ENCODE measurements around the gene ARRB2. TPM values are rescaled to one million over a fixed set of nuclear protein-coding genes. Genes with fewer than 3 reads are reported as not detected.
"Not testable (repeated sequence)": the region's sequence is repeated elsewhere in the genome, so short reads cannot be mapped to it uniquely, and the experiment has no call there.

The ARRB2 gene
- total RNA-seq, 1 donor from 2014 or later = 2.9 TPM

DNA sequence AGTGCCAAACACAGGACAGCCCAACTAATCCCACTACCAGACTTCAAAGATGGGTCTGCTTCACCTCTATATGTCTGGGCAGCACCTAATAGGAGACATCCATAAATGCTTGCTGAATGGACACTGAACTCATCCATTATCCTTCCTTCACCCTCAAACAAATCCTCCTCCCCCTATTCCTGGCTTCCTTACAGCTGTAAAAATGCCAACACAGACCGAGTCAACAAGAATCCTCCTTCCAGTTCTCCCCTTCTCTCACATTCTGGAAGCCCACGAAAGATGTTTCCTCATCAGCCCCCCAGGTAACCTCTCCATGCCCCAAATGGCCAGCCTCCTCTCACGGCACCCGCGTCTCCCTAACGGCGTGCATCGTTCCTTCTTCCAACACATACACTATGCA is 18.7 kb upstream of the ARRB2 start:
- H3K36me3 ChIP-seq (ENCODE audit: control insufficient read depth, insufficient read depth, low read length) = peaks cover 5% of the 10 kb centered on the region
- DNase-seq (ENCODE audit: low read depth) = no peak
- FAIRE-seq = no peak

DNA sequence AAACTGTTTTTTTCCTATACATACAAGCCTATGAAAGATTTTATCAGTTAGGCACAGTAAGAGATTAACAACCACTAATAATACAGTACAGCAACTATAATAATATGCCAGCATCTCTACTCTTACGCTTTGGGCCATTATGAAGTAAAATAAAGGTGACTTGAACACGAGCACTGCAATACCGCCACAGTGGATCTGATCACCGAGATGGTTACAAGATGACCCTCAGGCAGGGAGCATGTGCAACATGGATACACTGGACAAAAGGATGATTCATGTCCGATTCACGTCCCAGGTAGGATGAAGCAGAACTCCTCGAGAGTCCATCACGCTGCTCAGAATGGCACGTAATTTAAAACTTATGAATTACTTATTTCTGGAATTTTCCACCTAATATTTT is 17.0 kb upstream of the ARRB2 start:
- FAIRE-seq (peak; percentile 76), DNase-seq (ENCODE audit: low read depth) (no peak)
- no peak overlapping the region for H3K4me3 ChIP-seq (ENCODE audit: low read depth, low read length)
- H3K27me3 ChIP-seq (ENCODE audit: control insufficient read depth, insufficient read depth, low read length) = no peaks in the 10 kb centered on the region
- H3K36me3 ChIP-seq (ENCODE audit: control insufficient read depth, insufficient read depth, low read length) = peaks cover 3% of the 10 kb centered on the region
- TF ChIP-seq, protein P1, sequence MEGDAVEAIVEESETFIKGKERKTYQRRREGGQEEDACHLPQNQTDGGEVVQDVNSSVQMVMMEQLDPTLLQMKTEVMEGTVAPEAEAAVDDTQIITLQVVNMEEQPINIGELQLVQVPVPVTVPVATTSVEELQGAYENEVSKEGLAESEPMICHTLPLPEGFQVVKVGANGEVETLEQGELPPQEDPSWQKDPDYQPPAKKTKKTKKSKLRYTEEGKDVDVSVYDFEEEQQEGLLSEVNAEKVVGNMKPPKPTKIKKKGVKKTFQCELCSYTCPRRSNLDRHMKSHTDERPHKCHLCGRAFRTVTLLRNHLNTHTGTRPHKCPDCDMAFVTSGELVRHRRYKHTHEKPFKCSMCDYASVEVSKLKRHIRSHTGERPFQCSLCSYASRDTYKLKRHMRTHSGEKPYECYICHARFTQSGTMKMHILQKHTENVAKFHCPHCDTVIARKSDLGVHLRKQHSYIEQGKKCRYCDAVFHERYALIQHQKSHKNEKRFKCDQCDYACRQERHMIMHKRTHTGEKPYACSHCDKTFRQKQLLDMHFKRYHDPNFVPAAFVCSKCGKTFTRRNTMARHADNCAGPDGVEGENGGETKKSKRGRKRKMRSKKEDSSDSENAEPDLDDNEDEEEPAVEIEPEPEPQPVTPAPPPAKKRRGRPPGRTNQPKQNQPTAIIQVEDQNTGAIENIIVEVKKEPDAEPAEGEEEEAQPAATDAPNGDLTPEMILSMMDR (IDR thresholded peaks at IDR 0.05; ENCODE audit: insufficient read depth, low read length, severe bottlenecking) = no peak

More for the DNA sequence above, 18.7 kb upstream of the ARRB2 start:
- no peaks in the 10 kb centered on the region for H3K27me3 ChIP-seq (ENCODE audit: control insufficient read depth, insufficient read depth, low read length)
- TF ChIP-seq, protein P1 (IDR thresholded peaks at IDR 0.05; ENCODE audit: insufficient read depth, low read length, severe bottlenecking) = no peak
- no peak overlapping the region for H3K4me3 ChIP-seq (ENCODE audit: low read depth, low read length)

DNA sequence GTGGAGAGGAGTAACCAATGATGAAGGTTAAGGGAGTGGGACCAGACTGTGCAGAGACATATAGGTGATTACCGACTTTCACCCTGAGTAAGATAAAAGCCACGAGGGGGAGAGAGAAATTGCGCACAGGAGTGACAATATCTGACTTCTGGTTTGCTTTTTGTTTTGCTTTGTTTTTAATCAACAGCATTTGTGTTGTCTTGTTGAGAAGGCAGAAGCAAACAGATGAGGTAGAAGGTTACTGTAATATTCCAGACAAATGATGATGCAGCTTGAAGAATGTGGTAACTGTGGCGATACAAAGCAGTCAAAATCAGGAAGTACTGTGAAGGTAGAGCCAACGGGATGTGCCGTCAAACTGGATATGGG is 14.0 kb upstream of the ARRB2 start:
- Histone ChIP-seq H3K4me3 (ENCODE audit: low read depth, low read length) (no peak overlapping the region), H3K36me3 (ENCODE audit: control insufficient read depth, insufficient read depth, low read length) (peaks cover 1% of the 10 kb centered on the region), H3K27me3 (ENCODE audit: control insufficient read depth, insufficient read depth, low read length) (no peaks in the 10 kb centered on the region)
- TF ChIP-seq, protein P1 (IDR thresholded peaks at IDR 0.05; ENCODE audit: insufficient read depth, low read length, severe bottlenecking) = no peak
- DNase-seq (ENCODE audit: low read depth) = no peak
- FAIRE-seq = no peak

DNA sequence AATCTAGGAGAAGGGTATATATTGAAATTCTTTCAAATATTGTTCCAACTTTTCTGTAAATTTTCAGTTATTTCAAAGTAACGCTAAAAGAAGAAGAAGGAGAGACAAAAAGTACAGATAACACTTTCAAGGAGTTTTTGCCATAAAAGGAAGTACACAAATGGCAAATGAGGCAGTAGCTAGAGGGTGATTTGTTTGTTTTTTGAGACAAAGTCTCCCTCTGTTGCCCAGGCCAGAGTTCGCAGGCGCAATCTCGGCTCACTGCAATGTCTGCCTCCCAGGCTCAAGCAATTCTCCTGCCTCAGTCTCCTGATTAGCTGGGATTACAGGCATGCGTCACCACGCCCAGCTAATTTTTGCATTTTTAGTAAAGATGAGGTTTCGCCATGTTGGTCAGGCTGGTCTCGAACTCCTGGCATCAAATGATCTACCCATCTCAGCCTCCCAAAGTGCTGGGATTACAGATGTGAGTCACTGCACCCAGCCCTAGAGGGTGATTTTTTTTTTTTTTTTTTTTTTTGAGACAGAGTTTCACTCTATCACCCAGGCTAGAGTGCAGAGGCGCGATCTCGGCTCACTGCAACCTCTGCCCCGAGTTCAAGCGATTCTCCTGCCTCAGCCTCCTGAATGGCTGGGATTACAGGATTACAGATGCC is 10.9 kb upstream of the ARRB2 start:
- not testable (repeated sequence) for DNase-seq (ENCODE audit: low read depth); H3K27me3 ChIP-seq (ENCODE audit: control insufficient read depth, insufficient read depth, low read length); FAIRE-seq; H3K4me3 ChIP-seq (ENCODE audit: low read depth, low read length); H3K36me3 ChIP-seq (ENCODE audit: control insufficient read depth, insufficient read depth, low read length)

DNA sequence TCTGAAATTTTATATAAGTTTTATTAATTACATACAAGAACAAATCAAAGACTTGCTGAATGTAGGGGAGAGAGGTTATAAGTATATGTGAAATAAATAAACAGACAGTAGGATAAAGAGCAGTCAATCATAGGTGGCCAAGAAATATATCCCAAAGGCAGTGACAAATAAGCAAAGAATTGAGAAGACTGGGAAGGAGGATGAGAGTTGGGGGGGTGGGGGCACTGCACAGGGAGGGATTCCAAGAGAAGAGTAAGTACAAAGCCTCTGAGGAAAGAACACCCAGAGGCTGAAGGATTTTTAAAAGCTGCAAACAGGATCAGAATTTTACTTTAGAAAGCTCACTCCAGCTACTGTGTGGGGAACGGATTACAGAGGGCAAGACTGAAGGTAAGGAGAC is 9.3 kb upstream of the ARRB2 start:
- no peak overlapping the region for H3K4me3 ChIP-seq (ENCODE audit: low read depth, low read length)
- FAIRE-seq (no peak), DNase-seq (ENCODE audit: low read depth) (no peak)
- no peaks in the 10 kb centered on the region for H3K27me3 ChIP-seq (ENCODE audit: control insufficient read depth, insufficient read depth, low read length)
- no peaks in the 10 kb centered on the region for H3K36me3 ChIP-seq (ENCODE audit: control insufficient read depth, insufficient read depth, low read length)
- TF ChIP-seq, protein P1 (IDR thresholded peaks at IDR 0.05; ENCODE audit: insufficient read depth, low read length, severe bottlenecking) = no peak

DNA sequence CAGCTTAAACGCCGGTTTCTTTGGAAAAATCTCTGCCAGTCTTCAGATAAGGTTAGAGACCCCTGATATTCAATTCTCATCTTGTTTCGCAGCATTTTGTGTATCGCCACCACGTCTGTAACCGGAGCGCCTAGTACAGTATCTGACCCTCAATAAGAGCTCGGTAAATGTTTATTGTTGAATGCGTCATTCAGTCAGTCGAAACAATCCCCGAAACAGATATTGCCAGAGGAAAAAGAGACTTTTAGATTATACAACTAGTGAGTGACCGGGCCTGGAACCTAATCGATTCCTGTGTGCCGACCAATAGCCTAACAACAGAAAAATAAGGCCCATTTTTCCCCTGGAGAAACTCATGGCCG is 7.1 kb upstream of the ARRB2 start:
- Histone ChIP-seq H3K4me3 (ENCODE audit: low read depth, low read length) (peak overlapping the region; percentile 72), H3K36me3 (ENCODE audit: control insufficient read depth, insufficient read depth, low read length) (no peaks in the 10 kb centered on the region), H3K27me3 (ENCODE audit: control insufficient read depth, insufficient read depth, low read length) (no peaks in the 10 kb centered on the region)
- TF ChIP-seq, protein P1 (IDR thresholded peaks at IDR 0.05; ENCODE audit: insufficient read depth, low read length, severe bottlenecking) = no peak
- DNase-seq (ENCODE audit: low read depth) (peak; percentile 10), FAIRE-seq (no peak)

DNA sequence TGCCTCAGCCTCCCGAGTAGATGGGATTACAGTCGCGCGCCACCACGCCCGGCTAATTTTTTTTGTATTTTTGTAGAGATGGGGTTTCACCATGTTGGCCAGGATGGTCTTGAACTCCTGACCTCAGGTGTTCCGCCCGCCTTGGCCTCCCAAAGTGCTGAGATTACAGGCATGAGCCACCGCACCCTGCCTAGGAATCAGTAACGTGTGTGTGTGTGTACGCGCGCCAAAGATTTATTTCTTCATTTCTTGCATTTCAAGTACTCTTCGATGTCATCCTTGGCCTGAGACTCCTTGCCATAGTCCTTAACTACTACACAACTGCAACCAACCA is 5.9 kb upstream of the ARRB2 start:
- not testable (repeated sequence) for FAIRE-seq; H3K36me3 ChIP-seq (ENCODE audit: control insufficient read depth, insufficient read depth, low read length); H3K27me3 ChIP-seq (ENCODE audit: control insufficient read depth, insufficient read depth, low read length); DNase-seq (ENCODE audit: low read depth)
- H3K4me3 ChIP-seq (ENCODE audit: low read depth, low read length) = peak overlapping the region; percentile 72
